Mesenteric fat pad (tissue), 1 donor: ENCODE data around the gene PDCD6IP. TPM values are rescaled to one million over a fixed set of nuclear protein-coding genes. Genes with fewer than 3 reads are reported as not detected.
"Not testable (repeated sequence)": the region's sequence is repeated elsewhere in the genome, so short reads cannot be mapped to it uniquely, and the experiment has no call there.

ENCODE experiments used
- DNase-seq: peaks from one replicate; pipeline ENCODE4 v3.0.0-alpha.2; 2020; ENCODE audit warnings: low spot score
- total RNA-seq: library from RNA; stranded (reverse); fragmentation: NEBNext Ultra II Directional; extraction: Animal tissue kit (Norgen Biotek cat#: 25700); gene quantifications from one replicate; pipeline ENCODE4 v1.2.1, GENCODE V29; 2021
- donor health status: DM: yes; HTN: yes; CAD: no.

Gene PDCD6IP
- total RNA-seq, 1 donor from 2014 or later: 256 TPM

DNA sequence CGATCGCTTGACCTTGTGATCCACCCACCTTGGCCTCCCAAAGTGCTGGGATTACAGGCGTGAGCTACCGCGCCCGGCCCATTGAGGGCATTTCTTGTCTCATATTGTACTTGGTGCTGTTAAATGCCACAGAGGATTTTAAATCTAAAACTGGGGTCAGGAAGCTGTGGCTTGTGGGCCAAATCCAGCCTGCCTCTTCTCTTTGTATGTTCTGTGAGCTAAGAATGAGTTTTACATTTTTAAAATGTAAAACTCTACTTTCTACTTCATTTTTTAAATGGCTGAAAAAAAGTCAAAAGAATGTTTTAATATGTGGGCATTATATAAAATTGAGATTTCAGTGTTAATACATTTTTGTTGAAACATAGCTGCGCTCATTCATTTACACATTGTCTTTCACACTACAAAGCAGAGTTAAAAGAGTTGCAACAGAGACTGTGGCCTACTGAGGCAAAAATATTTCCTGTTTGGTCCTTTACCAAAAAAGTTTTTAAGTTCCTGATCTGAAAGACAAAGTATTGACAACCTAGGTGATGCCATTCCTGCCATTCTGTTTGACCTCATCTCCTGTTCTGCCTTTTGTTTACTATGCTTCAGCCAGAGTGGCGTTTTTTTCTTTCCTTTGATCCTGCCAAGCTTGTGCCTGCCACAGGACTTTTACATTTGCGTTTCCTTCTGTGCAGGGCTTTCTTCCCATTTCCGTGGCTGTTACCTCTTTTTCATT is 50.4 kb downstream of the PDCD6IP start:
- no peak for DNase-seq

DNA sequence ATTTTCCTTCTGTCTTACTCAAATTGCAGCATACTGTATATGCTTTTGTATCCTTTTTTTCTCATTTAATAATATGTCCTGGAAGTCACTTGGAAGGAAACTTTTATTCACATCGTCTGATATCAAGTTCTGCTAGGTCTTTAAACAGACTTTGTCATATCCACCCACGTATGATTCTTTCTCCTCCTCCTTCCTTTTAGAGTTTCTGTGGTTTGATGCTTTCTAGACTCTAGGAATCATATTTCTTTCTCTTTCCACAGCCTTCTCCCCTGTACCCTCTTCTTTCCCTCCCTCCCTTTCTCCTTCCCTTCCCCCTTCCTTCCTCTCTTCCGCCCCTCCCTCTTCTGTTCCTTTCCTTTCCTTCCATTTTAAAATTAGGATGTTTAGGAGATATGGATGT is 52.2 kb downstream of the PDCD6IP start:
- DNase-seq: not testable (repeated sequence)

DNA sequence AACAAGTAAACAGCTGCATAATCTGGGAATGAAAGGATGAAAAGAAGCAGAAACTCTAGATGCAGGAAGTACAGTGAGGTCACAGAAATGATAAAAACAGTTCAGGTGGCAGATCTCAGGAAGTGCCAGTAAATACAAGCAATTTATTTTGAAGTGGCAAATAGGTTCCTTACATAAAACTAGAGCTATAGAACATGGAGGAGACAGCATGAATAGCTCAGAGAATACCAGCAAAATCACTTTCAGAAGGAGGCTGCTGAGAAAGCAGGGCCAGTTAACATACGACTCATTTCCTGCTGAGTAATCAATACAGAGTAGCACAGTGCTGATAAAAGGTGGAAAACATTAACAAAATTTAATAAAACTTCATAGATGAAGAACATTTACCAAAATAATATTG is 57.0 kb downstream of the PDCD6IP start:
- DNase-seq: not testable (repeated sequence)

DNA sequence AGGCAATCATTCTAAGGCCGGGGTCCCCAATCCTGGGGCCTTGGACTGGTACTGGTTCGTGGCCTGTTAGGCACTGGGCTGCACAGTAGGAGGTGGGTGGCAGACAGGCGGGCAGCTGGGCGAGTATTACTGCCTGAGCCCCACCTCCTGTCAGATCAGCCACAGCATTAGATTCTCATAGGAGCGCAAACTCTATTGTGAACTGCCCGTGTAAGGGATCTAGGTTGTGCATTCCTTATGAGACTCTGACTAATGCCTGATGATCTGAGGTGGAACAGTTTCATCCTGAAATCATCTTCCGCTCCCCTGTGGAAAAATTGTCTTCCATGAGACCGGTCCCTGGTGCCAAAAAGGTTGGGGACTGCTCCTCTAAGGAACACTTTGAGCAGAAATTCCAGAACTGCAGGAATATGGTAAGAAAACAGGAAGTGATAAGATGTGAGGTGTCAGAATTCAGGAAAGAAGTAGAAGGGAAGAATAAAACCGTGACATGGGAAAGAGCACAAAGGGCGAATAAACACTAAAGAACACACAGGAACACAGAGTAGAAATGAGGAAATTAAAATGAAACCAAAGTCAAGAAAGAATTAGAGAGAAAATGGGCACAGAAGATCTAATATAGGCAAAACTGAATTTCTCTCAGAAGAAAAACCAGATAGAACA is 57.6 kb downstream of the PDCD6IP start:
- DNase-seq: no peak

DNA sequence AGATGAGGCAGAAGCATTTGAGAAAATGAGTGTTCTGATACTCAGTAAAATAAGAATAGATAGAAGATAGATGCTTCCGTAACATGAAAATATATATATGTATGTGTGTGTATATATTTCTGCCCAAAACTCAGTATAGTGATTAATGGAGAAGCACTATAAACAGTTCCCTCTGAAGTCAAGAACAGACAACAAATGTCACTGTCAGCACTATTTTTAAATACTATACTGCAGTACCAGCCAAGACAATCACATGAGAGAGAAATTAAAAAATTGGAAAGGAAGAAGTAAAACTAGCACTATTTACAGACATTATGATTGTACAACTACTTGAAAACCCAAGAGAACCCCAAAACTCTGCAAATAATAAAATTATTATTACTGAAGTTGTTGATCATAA is 59.3 kb downstream of the PDCD6IP start:
- DNase-seq: not testable (repeated sequence)

DNA sequence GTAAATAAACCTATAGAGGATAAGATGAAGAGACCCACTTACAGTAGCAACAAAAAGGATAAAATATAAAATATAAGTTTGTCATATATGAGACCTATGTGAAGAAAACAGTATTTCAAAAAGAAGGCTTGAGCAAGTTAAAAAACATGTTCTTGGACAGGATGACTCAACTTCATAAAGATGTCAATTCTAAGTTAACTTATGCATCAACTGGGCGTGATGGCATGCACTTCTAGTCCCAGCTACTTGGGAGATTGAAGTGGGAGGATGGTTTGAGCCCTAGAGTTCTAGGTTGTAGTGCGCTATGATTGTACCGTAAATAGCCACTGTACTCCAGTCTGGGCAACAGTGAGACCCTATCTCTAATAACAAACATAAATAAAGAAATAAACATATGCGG is 59.7 kb downstream of the PDCD6IP start:
- no peak for DNase-seq

DNA sequence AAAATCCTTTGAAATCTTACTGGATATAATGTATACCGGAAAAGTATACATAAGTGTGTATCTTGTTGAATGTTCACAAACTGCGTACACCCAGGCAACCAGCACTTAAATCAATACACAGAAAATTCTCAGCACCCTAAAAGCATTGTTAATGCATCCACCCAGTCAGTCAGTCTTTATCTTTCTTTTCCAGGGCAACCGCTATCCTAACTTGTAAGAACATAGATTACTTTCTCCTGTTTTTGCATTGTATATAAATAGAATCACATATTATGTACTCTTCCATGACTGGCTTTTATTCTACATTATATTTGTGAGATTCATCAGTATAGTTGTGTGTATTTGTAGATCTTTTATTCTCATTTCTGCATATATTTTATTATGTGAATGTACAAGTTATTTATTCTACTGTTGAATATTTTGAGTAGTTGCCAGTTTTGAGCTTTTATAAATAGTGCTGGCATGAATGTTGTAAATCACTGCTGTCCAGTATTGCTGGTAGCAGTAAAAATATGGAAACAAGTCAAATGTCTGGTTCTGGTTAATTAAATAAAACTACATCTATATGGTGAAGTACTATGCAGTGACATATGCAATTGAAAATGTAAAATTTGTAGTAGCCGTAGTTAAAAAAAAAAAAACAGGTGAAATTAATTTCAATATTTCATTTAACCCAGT is 62.1 kb downstream of the PDCD6IP start:
- no peak for DNase-seq

DNA sequence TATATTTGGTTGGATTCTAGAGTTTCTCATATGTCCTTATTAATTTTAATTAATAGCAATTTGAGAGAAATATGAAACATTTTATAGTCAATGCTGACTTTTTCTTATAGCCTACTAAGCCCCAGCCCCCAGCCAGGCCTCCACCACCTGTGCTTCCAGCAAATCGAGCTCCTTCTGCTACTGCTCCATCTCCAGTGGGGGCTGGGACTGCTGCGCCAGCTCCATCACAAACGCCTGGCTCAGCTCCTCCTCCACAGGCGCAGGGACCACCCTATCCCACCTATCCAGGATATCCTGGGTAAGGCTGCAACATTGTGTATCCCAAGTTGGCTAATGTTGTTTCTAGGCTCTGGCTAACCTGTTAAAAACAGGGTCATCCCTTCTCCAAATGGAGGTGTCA is 66.7 kb downstream of the PDCD6IP start:
- no peak for DNase-seq

DNA sequence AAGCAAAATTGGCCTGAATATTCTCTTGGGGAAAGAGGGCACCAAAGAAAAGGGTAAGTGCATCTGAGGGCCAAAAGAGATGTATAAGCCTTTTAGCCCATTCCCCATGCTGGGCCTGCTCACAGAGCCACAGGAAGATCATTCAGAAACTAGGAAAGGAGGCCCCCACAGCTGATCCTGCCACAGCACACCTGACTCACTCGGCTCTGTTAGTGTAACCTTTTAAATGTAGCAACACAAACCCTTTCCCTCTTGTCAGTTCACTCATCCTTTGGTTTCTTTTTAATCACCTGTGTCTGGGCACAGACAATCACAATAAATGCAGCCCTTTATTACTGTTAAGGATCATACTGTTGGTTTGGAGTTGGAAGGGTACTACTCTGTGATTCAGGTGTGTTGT is 69.9 kb downstream of the PDCD6IP start:
- DNase-seq: no peak

DNA sequence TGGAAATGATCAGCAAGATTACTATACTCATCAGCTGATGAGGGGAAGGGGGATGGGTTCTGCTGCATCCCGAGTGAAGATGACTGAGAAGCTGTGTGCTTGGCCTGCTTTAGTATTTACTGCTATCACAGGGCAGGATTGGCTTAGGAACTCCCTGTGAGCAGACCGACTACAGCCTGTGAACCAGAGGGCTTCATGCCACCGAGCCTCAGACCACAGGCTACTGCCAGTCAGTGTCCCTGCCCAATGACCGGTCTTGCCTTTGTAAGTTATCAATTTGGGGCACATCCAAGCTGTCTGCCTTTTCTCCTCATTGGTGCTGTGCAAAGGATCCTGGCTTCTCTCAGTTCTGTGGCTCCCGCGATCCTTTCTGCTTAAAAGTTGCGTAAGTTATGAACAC is 71.5 kb downstream of the PDCD6IP start:
- DNase-seq: no peak

DNA sequence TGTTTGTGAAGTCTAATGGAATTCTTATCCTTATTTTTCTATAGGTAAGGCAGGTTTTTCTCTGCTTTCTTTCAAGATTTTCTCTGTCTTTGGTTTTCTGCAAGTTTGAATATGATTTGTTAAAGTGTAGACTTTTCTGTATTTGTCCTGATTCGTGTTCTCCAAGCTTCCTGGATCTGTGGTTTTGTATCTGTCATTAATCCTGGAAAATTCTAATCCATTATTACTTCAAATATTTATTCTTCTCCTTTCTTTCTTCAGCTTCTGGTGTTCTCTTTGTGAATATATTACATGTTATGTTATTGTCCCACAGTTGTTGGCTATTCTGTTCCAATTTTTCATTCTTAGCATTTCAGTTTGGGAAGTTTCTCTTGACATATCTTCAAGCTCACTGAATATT is 76.4 kb downstream of the PDCD6IP start:
- DNase-seq: no peak

DNA sequence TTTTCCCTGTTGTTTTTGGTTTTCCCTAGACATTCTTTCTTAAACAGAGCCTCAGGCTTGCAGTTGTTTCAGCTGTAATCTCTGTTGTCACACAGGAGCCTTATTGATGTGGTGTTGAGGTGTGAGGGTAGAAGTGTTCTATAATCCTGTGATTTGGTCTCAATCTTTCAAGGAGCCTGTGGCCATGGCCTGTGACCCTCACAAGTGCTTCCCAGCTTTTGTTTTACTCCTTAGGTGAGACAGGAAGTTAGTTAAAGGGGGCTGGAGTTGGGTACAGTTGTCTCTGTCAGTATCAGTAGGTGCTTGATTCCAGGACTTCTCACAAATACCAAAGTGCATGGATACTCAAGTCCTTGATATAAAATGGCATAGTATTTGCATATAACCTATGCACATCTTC is 77.2 kb downstream of the PDCD6IP start:
- no peak for DNase-seq

DNA sequence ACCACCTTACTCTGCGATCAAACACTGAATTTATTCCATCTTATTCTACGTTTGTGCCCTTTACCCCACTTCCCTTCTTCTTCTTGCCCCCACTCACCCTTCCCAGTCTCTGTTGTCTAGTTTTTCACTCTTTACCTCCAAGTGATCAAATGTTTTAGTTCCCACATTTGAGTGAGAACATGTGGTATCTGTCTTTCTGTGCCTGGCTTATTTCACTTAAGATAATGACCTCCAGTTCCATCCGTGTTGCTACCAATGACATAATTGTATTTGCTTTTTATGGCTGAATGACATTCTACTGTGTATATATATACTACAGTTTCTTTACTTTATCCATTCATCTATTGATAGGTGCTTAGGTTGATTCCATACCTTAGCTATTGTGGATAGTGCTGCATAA is 78.8 kb downstream of the PDCD6IP start:
- DNase-seq: no peak

DNA sequence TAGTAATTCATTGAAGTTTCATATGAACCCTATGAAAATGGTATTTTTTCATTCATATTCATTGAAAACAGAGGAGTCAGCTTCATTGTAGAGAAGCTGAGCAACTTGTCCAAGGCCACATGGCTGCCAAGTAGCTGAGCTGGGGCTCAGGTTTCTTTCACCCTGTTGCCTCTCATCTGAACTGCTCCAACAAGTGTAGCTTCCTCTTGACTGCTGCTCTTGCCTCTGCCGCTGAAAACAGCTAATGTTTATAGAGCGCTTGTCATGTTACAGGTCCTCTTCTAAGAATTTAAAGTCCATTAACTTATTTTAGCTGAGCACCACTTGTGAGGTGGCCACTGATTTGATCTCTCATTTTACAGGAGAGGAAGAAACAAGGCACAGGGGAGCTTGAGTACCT is 81.1 kb downstream of the PDCD6IP start:
- no peak for DNase-seq

DNA sequence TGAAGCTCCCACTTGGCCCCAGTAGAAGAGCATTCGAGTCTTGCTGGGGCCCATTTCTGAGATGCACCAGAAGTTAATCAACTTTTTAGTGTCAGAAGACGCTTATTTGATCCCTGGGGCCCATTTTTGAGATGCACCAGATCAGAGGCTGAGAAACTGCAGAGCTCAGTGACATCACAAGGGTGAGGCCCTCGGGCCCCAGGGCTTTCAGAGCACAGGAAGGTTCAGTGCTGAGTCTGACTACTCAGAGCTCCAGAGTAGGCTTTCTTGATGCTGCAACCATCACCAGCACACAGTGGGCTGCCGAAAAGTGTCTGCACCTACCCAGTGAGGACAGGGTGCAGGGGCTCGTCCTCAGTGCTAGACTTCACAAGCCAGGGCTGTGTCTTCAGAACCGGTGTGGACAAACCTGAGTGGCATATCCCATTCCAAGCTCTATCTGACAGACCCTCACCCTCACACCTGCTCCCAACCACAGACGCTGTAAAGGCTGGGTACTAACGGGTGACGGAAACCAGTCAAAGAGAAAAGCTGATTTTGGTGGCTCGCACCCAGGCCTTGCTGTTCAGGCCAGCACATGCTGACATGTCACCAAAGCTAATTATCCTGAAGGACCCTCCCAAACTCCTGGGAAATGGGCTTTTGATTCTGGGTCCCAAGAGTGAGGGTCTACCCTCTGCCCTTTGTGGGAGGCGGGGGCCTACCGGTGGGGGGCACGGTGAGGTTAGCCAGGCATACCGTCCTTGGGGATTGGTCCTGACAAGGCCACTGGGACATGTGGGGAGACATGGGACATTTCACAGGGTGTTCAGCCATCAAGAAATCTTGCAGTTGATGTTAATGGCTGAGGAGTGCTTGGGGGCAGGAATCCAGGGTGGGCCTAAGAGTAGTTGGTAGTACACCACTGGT is 83.0 kb downstream of the PDCD6IP start:
- DNase-seq: no peak

DNA sequence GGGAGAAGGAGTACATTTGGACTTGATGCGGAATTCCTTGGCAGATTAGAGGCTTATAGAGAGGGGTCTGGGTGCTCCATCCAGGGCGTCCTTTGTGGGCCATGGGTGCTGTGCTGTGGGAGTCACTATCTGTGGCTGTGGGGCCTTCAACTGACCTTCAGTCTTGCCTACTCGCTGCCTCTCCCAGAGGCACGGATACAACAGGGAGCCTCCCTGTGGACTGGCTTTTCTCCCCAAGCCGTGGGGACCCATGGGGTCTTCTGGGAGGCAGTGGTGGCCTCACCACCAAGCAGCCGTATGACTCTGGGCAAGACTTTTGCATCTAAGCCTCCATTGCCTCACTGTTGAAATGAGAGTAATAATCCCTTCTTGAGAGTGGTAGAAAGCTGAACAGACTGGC is 83.9 kb downstream of the PDCD6IP start:
- DNase-seq: no peak

DNA sequence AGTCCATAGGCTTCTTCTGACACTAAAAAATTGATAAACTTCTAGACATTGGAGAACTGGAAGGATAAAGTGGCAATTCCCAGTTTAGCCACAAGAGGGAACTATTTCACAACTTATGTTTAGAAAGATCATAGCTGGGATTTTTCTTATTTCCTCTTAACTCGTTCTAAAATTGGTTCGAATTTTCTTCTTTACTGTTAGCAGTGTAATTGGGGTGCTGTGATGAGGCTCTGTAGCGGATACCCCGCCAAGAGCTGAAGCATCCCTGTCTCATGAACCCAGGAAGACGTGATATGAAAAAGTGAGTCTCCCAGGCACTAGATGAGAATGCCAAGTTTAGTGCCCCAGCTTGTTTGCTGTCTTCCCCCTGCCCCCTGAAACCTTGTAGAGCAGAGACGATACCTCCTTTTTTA is 85.1 kb downstream of the PDCD6IP start:
- DNase-seq: no peak

DNA sequence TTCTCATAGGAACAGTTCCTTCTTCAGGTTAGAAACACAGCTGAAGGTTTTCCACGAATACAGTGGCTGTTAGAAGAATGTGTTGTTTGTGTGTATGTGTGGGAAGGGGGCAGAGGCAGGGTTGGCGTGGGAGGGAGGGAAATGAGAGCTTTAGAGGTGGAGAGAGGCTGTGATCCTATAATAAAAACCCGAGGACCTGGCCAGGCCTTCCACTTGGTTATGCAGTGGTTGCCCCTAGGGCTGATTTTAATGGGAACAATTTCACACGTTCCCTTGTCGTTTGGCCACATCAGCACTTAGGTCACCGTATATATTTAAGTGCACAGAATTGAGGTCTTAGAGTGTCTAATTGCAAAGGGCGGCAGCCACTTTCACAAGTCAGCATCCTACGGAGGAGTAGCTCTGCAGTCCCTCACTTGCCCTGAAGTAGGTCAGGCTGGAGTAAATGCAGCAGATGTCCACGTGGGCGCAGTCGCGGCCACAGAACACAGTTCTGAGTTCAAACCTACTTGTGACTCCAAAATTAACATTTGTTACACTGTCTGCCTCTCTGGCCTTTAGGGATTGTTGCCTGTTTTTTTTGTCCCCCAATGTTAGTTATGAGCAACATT is 85.6 kb downstream of the PDCD6IP start:
- DNase-seq: no peak

DNA sequence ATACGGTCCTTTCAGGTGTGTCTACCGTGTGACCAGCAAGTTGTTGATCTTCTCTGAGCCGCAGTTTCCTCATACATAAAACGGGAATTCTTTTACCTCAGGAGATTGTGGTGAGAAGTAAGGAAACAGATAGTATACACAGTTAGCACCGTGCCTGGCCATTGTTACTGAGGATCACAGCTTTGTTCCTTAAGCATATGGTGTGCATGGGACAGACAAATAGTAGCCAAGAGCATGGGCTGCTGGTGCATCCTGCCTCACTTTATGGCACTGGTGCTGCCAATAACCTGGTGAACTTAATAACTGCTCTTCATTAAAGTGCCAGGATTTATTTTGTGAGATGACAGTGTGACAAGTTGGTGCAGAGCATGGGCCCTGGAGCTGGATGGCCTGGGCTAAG is 86.3 kb downstream of the PDCD6IP start:
- DNase-seq: no peak

DNA sequence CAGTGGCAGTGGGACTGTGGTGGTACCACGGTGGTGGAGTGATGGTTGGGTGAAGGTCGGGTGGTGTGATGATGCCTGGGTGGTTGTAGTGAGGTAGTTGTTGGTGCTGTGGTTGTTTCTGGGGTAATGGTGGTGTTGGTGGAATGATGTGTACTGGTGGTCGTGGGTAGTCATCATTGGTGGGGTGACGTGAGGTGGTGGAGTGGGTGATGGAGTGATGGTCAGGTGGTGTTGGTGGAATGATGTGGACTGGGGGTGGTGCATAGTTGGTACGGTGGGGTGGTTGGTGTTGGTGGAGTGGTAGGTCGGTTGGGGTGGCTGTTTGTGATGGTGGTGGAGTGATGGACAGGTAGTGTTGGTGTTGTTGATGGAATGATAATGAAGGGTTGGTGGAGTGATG is 87.1 kb downstream of the PDCD6IP start:
- no peak for DNase-seq

DNA sequence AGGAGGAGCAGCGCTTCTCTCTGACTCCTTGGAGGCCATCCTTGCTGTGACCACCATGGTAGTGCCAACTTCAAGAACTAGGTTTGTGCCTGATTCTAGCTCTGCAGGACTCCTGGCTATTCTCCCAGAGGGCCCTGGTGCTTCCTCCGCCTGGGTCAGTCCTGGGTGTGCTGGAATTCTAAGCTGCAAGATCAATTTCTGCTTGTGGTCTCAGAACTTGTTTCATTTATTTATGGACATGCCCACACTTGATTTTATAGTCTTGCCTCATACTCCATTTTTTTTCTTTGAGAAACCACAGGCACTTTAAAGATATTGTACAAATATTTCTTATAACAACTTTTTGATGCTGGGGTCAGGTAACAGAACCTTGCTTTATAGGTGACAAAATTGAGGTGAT is 87.6 kb downstream of the PDCD6IP start:
- DNase-seq: no peak
